KMS-11 (cell line): ENCODE measurements around the gene ASCL5.

Source experiments
- H2AFZ ChIP-seq: fragments of 200-600 bp; sonication (generic); 2 replicates; pipeline ENCODE4 v1.6.1; 2016; ENCODE audit warnings: antibody characterized with exemption, mixed run types, low read depth
- H3K27ac ChIP-seq: fragments of 200-600 bp; sonication (generic); 2 replicates; pipeline ENCODE4 v1.6.1; 2016; ENCODE audit warnings: mild to moderate bottlenecking, mixed run types
- H3K27me3 ChIP-seq: fragments of 200-600 bp; sonication (generic); 2 replicates; pipeline ENCODE4 v1.6.1; 2017; ENCODE audit warnings: mild to moderate bottlenecking, low read depth, mixed run types, moderate library complexity; ENCODE audit not compliant: insufficient read depth
- H3K36me3 ChIP-seq: fragments of 200-600 bp; sonication (generic); 2 replicates; pipeline ENCODE4 v1.6.1; 2017; ENCODE audit warnings: mild to moderate bottlenecking, mixed run types; ENCODE audit not compliant: insufficient read depth
- H3K4me1 ChIP-seq: fragments of 200-600 bp; sonication (generic); 2 replicates; pipeline ENCODE4 v1.6.1; 2016; ENCODE audit warnings: mild to moderate bottlenecking, low read depth, mixed run types; ENCODE audit not compliant: poor library complexity, severe bottlenecking
- H3K4me2 ChIP-seq: fragments of 200-600 bp; sonication (generic); 2 replicates; pipeline ENCODE4 v1.7.0; 2016; ENCODE audit warnings: mild to moderate bottlenecking, mixed run types
- H3K4me3 ChIP-seq: fragments of 200-600 bp; sonication (generic); IDR thresholded peaks from 2 replicates; pipeline ENCODE4 v1.6.1; 2017; ENCODE audit warnings: low read depth, low read length, mixed read lengths; ENCODE audit not compliant: insufficient read depth
- H3K79me2 ChIP-seq: fragments of 200-600 bp; sonication (generic); 2 replicates; pipeline ENCODE4 v1.6.1; 2016; ENCODE audit warnings: low read depth, mixed run types; ENCODE audit not compliant: insufficient read depth
- H3K9ac ChIP-seq: fragments of 200-600 bp; sonication (generic); 2 replicates; pipeline ENCODE4 v1.6.1; 2016; ENCODE audit warnings: mild to moderate bottlenecking, mixed run types
- H4K20me1 ChIP-seq: fragments of 200-600 bp; sonication (generic); 2 replicates; pipeline ENCODE4 v1.6.1; 2016; ENCODE audit warnings: mild to moderate bottlenecking, mixed run types; ENCODE audit not compliant: insufficient read depth
- CTCF ChIP-seq: fragments of 200-600 bp; sonication (generic); conservative IDR thresholded peaks from 2 replicates; pipeline ENCODE4 v1.6.1; 2017; ENCODE audit warnings: low read depth, mild to moderate bottlenecking, antibody characterized with exemption, low read length, moderate library complexity, mixed read lengths

ASCL5 gene

GRCh38 chr1:201127755-201128455 is 921 bp upstream of the ASCL5 start:
- H3K27me3 ChIP-seq = no peaks in the 10 kb centered on the region; the same call in 1 of the 2 replicates
- no peaks in the 10 kb centered on the region for H4K20me1 ChIP-seq
- no peak overlapping the region for H2AFZ ChIP-seq
- H3K36me3 ChIP-seq = no peaks in the 10 kb centered on the region
- TF ChIP-seq CTCF = no peak
- H3K79me2 ChIP-seq = no peaks in the 10 kb centered on the region
- H3K27ac ChIP-seq = no peak overlapping the region
- H3K4me1 ChIP-seq = no peaks in the 10 kb centered on the region
- no peak overlapping the region for H3K4me3 ChIP-seq
- H3K9ac ChIP-seq = no peak overlapping the region
- no peak overlapping the region for H3K4me2 ChIP-seq

- no peaks in the 10 kb centered on the region; the same call in 1 of the 2 replicates for H3K27me3 ChIP-seq
- no peak for TF ChIP-seq CTCF
- no peak overlapping the region for H3K4me3 ChIP-seq
- H4K20me1 ChIP-seq = no peaks in the 10 kb centered on the region
- no peak overlapping the region for H3K4me2 ChIP-seq
- no peaks in the 10 kb centered on the region for H3K36me3 ChIP-seq
- H2AFZ ChIP-seq = no peak overlapping the region
- H3K4me1 ChIP-seq = no peaks in the 10 kb centered on the region
- H3K79me2 ChIP-seq = no peaks in the 10 kb centered on the region
- no peak overlapping the region for H3K27ac ChIP-seq
- no peak overlapping the region for H3K9ac ChIP-seq
These were observed 537 bp downstream of the ASCL5 start for GRCh38 chr1:201126463-201126831.

- H3K9ac ChIP-seq = no peak overlapping the region
- H3K4me2 ChIP-seq = no peak overlapping the region
- no peaks in the 10 kb centered on the region for H3K4me1 ChIP-seq
- H3K27me3 ChIP-seq = no peaks in the 10 kb centered on the region; the same call in 1 of the 2 replicates
- no peak overlapping the region for H3K27ac ChIP-seq
- H3K36me3 ChIP-seq = no peaks in the 10 kb centered on the region
- no peak for TF ChIP-seq CTCF
- no peaks in the 10 kb centered on the region for H4K20me1 ChIP-seq
- H2AFZ ChIP-seq = no peak overlapping the region
- no peak overlapping the region for H3K4me3 ChIP-seq
- no peaks in the 10 kb centered on the region for H3K79me2 ChIP-seq
These were observed 1.2 kb downstream of the ASCL5 start for GRCh38 chr1:201125800-201126199.

- no peaks in the 10 kb centered on the region for H3K4me1 ChIP-seq
- H3K27ac ChIP-seq = no peak overlapping the region
- no peaks in the 10 kb centered on the region for H4K20me1 ChIP-seq
- H3K4me2 ChIP-seq = no peak overlapping the region
- TF ChIP-seq CTCF = no peak
- H2AFZ ChIP-seq = no peak overlapping the region
- no peaks in the 10 kb centered on the region for H3K79me2 ChIP-seq
- no peak overlapping the region for H3K4me3 ChIP-seq
- H3K36me3 ChIP-seq = no peaks in the 10 kb centered on the region
- no peaks in the 10 kb centered on the region; the same call in 1 of the 2 replicates for H3K27me3 ChIP-seq
- no peak overlapping the region for H3K9ac ChIP-seq
These were observed 2.0 kb downstream of the ASCL5 start for GRCh38 chr1:201125019-201125418.
